HFF-Myc (cell line): ENCODE data around the gene FOXRED2.
"Not testable (repeated sequence)": the region's sequence is repeated elsewhere in the genome, so short reads cannot be mapped to it uniquely, and the experiment has no call there.

Source experiments
- DNase-seq: peaks from one replicate; pipeline ENCODE4 v3.0.0-alpha.2; 2011; ENCODE audit warnings: low read depth; ENCODE audit errors: extremely low read depth
- H3K4me3 ChIP-seq: replicated peaks from 2 replicates; pipeline ENCODE4 v1.5.1; 2011; ENCODE audit warnings: low read depth, mild to moderate bottlenecking, control low read depth, low read length
- CTCF ChIP-seq: IDR thresholded peaks from 2 replicates; pipeline ENCODE4 v1.5.1; 2012; ENCODE audit warnings: mild to moderate bottlenecking, low read depth, low read length, control low read depth; ENCODE audit errors: missing control alignments

The FOXRED2 gene

GRCh38 chr22:36536717-36537116 is 29.9 kb upstream of the FOXRED2 start:
- no peak overlapping the region for H3K4me3 ChIP-seq
- no peak for TF ChIP-seq CTCF
- DNase-seq: no peak

GRCh38 chr22:36533320-36533719 is 26.5 kb upstream of the FOXRED2 start:
- H3K4me3 ChIP-seq, DNase-seq: not testable (repeated sequence)

- no peak overlapping the region for H3K4me3 ChIP-seq
- TF ChIP-seq CTCF: no peak
- no peak for DNase-seq
Measured at GRCh38 chr22:36532466-36532865, 25.6 kb upstream of the FOXRED2 start.

GRCh38 chr22:36528795-36529751 is 22.2 kb upstream of the FOXRED2 start, which contains the start of gene EIF3D:
TSS of gene EIF3D (minus strand) at chr22:36529166. CDS start at chr22:36526121, 3,045 bp downstream.
- TF ChIP-seq CTCF: no peak
- H3K4me3 ChIP-seq: peak within 1 kb of the TSS; percentile 74
- DNase-seq: peak; percentile 99

- H3K4me3 ChIP-seq: peak overlapping the region; percentile 74
- TF ChIP-seq CTCF: no peak
- no peak for DNase-seq
Measured at GRCh38 chr22:36528341-36528740, 21.5 kb upstream of the FOXRED2 start.

GRCh38 chr22:36522662-36523061 is 15.8 kb upstream of the FOXRED2 start:
- no peak overlapping the region for H3K4me3 ChIP-seq
- no peak for DNase-seq
- no peak for TF ChIP-seq CTCF

GRCh38 chr22:36520423-36520822 is 13.6 kb upstream of the FOXRED2 start:
- DNase-seq: no peak
- no peak for TF ChIP-seq CTCF
- H3K4me3 ChIP-seq: no peak overlapping the region

- not testable (repeated sequence) for H3K4me3 ChIP-seq, DNase-seq
Measured at GRCh38 chr22:36519906-36520305, 13.1 kb upstream of the FOXRED2 start.
